Measurements from ENCODE around the gene SLC25A13.

SLC25A13 gene

GRCh38 chr7:96189129-96189820, 132.6 kb downstream of the SLC25A13 start:
- no peak for TF ChIP-seq CTCF (IDR thresholded peaks at IDR 0.05; ENCODE audit: insufficient read depth, low read depth, low read length, missing control alignments)
- no peak overlapping the region for H3K4me3 ChIP-seq (ENCODE audit: low read depth, low read length)
- no peak for DNase-seq (ENCODE audit: low read depth)

- H3K4me3 ChIP-seq (ENCODE audit: low read depth, low read length): no peak overlapping the region
- TF ChIP-seq CTCF (IDR thresholded peaks at IDR 0.05; ENCODE audit: insufficient read depth, low read depth, low read length, missing control alignments): no peak
- no peak for DNase-seq (ENCODE audit: low read depth)
Observed at GRCh38 chr7:96188591-96188991, 133.3 kb downstream of the SLC25A13 start.

- no peak for TF ChIP-seq CTCF (IDR thresholded peaks at IDR 0.05; ENCODE audit: insufficient read depth, low read depth, low read length, missing control alignments)
- DNase-seq (ENCODE audit: low read depth): no peak
- no peak overlapping the region for H3K4me3 ChIP-seq (ENCODE audit: low read depth, low read length)
Observed at GRCh38 chr7:96188174-96188581, 133.7 kb downstream of the SLC25A13 start.

GRCh38 chr7:96187735-96188134, 134.2 kb downstream of the SLC25A13 start:
- TF ChIP-seq CTCF (IDR thresholded peaks at IDR 0.05; ENCODE audit: insufficient read depth, low read depth, low read length, missing control alignments): no peak
- H3K4me3 ChIP-seq (ENCODE audit: low read depth, low read length): no peak overlapping the region
- DNase-seq (ENCODE audit: low read depth): no peak

GRCh38 chr7:96184783-96185182, 137.1 kb downstream of the SLC25A13 start:
- TF ChIP-seq CTCF (IDR thresholded peaks at IDR 0.05; ENCODE audit: insufficient read depth, low read depth, low read length, missing control alignments): no peak
- DNase-seq (ENCODE audit: low read depth): no peak
- H3K4me3 ChIP-seq (ENCODE audit: low read depth, low read length): no peak overlapping the region

GRCh38 chr7:96183163-96183670, 138.7 kb downstream of the SLC25A13 start:
- H3K4me3 ChIP-seq (ENCODE audit: low read depth, low read length): no peak overlapping the region
- DNase-seq (ENCODE audit: low read depth): no peak

More at GRCh38 chr7:96183163-96183670, 138.7 kb downstream of the SLC25A13 start:
- TF ChIP-seq CTCF (IDR thresholded peaks at IDR 0.05; ENCODE audit: insufficient read depth, low read depth, low read length, missing control alignments): no peak
